ENCODE measurements around the gene LIN52. TPM values are rescaled to one million over a fixed set of nuclear protein-coding genes. Genes with fewer than 3 reads are reported as not detected.

LIN52 gene
- total RNA-seq, 6 experiments from 2014 or later: 9.8 to 12.1 (median 10.1) TPM

- H3K27ac Mint-ChIP-seq: no peak overlapping the region
- no peak overlapping the region for H3K4me3 Mint-ChIP-seq
- peaks cover 11% of the 10 kb centered on the region for H3K36me3 Mint-ChIP-seq (ENCODE audit: low read depth)
- no peak for DNase-seq
- peaks cover 42% of the 10 kb centered on the region for H3K27me3 Mint-ChIP-seq (ENCODE audit: insufficient read depth)
- H3K4me1 Mint-ChIP-seq (ENCODE audit: low read depth): no peaks in the 10 kb centered on the region
- peaks cover 18% of the 10 kb centered on the region for H3K9me3 Mint-ChIP-seq
- no peak for TF ChIP-seq CTCF (IDR thresholded peaks at IDR 0.05)
These were observed 150.3 kb downstream of the LIN52 start for GRCh38 chr14:74235017-74235416.

GRCh38 chr14:74237441-74237840, 152.7 kb downstream of the LIN52 start:
- no peak for DNase-seq
- Mint-ChIP-seq H3K27ac (no peak overlapping the region), H3K4me3 (no peak overlapping the region), H3K36me3 (ENCODE audit: low read depth) (peaks cover under 1% of the 10 kb centered on the region), H3K9me3 (peaks cover under 1% of the 10 kb centered on the region), H3K27me3 (ENCODE audit: insufficient read depth) (peaks cover 48% of the 10 kb centered on the region), H3K4me1 (ENCODE audit: low read depth) (no peaks in the 10 kb centered on the region)
- no peak for TF ChIP-seq CTCF (IDR thresholded peaks at IDR 0.05)

- no peaks in the 10 kb centered on the region for H3K9me3 Mint-ChIP-seq
- no peaks in the 10 kb centered on the region for H3K4me1 Mint-ChIP-seq (ENCODE audit: low read depth)
- H3K36me3 Mint-ChIP-seq (ENCODE audit: low read depth): no peaks in the 10 kb centered on the region
- no peak for DNase-seq
- H3K27ac Mint-ChIP-seq: no peak within 1 kb of the TSS
- TF ChIP-seq CTCF (IDR thresholded peaks at IDR 0.05): no peak
- no peak within 1 kb of the TSS for H3K4me3 Mint-ChIP-seq
- H3K27me3 Mint-ChIP-seq (ENCODE audit: insufficient read depth): peaks cover 58% of the 10 kb centered on the region
These were observed 154.5 kb downstream of the LIN52 start, which contains the start of gene VSX2 for GRCh38 chr14:74238974-74239847. VSX2 (plus strand) TSS chr14:74239449; CDS start chr14:74239562, 113 bp downstream.

GRCh38 chr14:74239848-74240793, 155.4 kb downstream of the LIN52 start:
- Mint-ChIP-seq H3K27me3 (ENCODE audit: insufficient read depth) (peaks cover 59% of the 10 kb centered on the region), H3K4me1 (ENCODE audit: low read depth) (no peaks in the 10 kb centered on the region), H3K4me3 (no peak overlapping the region), H3K36me3 (ENCODE audit: low read depth) (no peaks in the 10 kb centered on the region), H3K9me3 (no peaks in the 10 kb centered on the region), H3K27ac (no peak overlapping the region)
- DNase-seq: no peak
- TF ChIP-seq CTCF (IDR thresholded peaks at IDR 0.05): no peak

GRCh38 chr14:74240794-74241651, 156.3 kb downstream of the LIN52 start:
- no peak for TF ChIP-seq CTCF (IDR thresholded peaks at IDR 0.05)
- Mint-ChIP-seq H3K27me3 (ENCODE audit: insufficient read depth) (peaks cover 65% of the 10 kb centered on the region), H3K36me3 (ENCODE audit: low read depth) (no peaks in the 10 kb centered on the region), H3K9me3 (no peaks in the 10 kb centered on the region), H3K4me1 (ENCODE audit: low read depth) (no peaks in the 10 kb centered on the region), H3K4me3 (no peak overlapping the region), H3K27ac (no peak overlapping the region)
- DNase-seq: no peak

Data from HFFc6 (cell line).